Omental fat pad (tissue), 4 donors: ENCODE results near the gene PTPRD. TPM values are rescaled to one million over a fixed set of nuclear protein-coding genes. Genes with fewer than 3 reads are reported as not detected.
"Not testable (repeated sequence)": the region's sequence is repeated elsewhere in the genome, so short reads cannot be mapped to it uniquely, and the experiment has no call there.

Experiments used
- ATAC-seq: fragments of 150-250 bp; one replicate; pipeline ENCODE4 v1.9.1; 2016; ENCODE audit warnings: mild to moderate bottlenecking, moderate library complexity; ENCODE audit not compliant: low FRiP score
- DNase-seq: peaks from one replicate; pipeline ENCODE4 v3.0.0-alpha.2; 2019; ENCODE audit warnings: low spot score
- total RNA-seq, 4 donors: library from RNA; depleted of rRNA; stranded (reverse); fragments of >200 nt; gene quantifications; one replicate each; pipeline ENCODE4 v1.1.0, GENCODE V29; 2016
- TF ChIP-seq, protein P1 (sequence below), 3 donors: fragments of 450-650 bp; IDR thresholded peaks; one replicate each; pipeline ENCODE4 v1.5.1; 2016 to 2017; ENCODE audit warnings: antibody characterized with exemption in 3 of 3, mild to moderate bottlenecking in 3 of 3, moderate library complexity in 2 of 3

The PTPRD gene
- total RNA-seq, 4 donors from 2014 or later = 3.5 to 34.2 (median 11.2) TPM

DNA sequence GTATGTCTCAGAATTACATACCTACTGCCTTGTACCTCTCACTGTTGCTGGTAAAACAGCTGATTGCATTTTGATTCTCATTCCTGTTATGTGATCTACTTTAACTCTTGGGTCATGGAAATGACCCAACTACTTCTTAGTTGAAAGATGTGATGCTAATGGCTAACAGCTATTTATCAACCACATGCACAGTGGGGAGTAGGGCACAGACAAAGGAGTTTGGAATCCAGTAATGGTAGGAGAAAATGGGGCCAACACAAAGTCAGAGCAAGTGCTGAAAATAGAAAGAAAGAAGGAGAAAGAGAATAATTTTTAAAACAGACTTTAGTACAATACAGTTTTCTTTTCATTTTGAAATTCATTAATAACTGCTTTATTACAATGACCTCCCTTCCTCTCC lies 241.0 kb downstream of the PTPRD start:
- ATAC-seq (no peak), DNase-seq (no peak)
- TF ChIP-seq, protein P1, sequence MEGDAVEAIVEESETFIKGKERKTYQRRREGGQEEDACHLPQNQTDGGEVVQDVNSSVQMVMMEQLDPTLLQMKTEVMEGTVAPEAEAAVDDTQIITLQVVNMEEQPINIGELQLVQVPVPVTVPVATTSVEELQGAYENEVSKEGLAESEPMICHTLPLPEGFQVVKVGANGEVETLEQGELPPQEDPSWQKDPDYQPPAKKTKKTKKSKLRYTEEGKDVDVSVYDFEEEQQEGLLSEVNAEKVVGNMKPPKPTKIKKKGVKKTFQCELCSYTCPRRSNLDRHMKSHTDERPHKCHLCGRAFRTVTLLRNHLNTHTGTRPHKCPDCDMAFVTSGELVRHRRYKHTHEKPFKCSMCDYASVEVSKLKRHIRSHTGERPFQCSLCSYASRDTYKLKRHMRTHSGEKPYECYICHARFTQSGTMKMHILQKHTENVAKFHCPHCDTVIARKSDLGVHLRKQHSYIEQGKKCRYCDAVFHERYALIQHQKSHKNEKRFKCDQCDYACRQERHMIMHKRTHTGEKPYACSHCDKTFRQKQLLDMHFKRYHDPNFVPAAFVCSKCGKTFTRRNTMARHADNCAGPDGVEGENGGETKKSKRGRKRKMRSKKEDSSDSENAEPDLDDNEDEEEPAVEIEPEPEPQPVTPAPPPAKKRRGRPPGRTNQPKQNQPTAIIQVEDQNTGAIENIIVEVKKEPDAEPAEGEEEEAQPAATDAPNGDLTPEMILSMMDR (IDR thresholded peaks at IDR 0.05) = no peak

DNA sequence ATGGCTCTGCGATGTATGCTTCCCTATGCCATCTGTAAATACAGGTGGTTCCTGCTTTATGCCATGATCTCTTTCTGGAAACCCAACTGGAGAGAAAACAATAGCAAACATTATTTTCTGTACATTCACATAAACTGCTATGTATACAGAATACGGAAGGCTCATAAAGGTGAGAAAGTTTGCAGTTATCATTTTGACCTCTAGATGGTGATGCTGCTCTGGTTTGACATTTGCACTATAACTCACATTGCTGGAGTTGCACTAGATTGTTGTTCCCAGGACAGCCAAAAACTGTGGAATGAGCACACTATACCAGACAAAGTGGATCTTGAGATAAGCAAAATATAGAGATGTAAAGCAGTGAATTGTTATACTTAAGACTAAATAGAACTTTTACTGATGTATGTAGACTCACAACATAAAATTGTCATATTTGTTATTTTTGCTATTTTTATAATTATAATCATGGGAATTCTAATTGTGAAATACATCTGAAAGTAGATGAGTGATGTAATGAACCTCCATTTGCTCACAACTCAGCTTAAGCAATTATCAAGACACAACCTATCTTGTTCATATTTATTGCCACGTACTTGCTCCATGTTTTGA lies 246.5 kb downstream of the PTPRD start:
- no peak for DNase-seq
- ATAC-seq = no peak
- TF ChIP-seq, protein P1 (IDR thresholded peaks at IDR 0.05) = no peak

DNA sequence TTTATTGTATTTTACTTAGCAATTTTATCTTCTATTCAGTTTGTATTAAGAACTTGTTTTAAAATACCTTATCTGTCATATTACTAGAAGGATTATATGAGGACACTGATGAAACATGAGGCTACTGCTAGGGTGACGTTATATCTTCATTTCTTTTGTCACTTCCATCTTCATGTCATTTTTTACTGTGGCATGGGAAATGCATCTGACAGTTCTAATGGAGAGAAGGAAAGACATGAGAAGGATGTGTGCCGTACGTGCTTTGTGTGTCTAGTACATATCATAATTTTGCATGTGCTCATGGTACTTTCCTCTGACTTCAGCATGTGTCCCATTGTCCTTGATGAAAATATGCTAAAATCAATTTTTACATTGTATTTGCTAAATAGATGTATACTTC lies 258.2 kb downstream of the PTPRD start:
- TF ChIP-seq, protein P1 (IDR thresholded peaks at IDR 0.05) = no peak
- DNase-seq (no peak), ATAC-seq (no peak)

DNA sequence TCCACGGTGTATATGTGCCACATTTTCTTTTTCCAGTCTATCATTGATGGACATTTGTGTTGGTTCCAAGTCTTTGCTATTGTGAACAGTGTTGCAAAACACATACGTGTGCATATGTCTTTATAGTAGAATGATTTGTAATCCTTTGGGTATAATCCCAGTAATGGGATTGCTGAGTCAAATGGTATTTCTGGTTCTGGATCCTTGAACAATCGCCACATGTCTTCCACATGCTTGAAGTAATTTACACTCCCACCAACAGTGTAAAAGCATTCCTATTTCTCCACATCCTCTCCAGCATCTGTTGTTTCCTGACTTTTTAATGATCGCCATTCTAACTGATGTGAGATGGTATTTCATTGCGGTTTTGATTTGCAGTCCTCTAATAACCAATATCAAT lies 267.2 kb downstream of the PTPRD start:
- DNase-seq, ATAC-seq: not testable (repeated sequence)

DNA sequence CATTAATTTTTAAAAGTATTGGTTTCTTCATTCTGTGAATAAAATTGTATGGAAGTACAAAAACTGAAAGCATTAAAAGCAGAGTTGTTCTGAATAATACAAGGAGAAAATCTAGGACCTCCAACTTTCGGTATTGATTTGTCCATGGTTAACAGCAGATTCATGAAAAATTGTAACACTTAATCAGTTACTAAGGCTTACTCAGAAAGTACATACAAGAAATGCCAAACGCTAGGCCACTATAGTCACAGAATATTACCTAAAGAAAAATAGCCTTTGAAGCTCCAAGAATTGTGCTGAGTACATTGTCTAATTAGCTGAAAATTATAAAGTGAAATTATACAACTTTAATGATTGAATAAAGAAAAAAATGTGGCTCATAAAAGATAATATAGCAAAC lies 271.7 kb downstream of the PTPRD start:
- TF ChIP-seq, protein P1 (IDR thresholded peaks at IDR 0.05) = no peak
- ATAC-seq = no peak
- DNase-seq = no peak

DNA sequence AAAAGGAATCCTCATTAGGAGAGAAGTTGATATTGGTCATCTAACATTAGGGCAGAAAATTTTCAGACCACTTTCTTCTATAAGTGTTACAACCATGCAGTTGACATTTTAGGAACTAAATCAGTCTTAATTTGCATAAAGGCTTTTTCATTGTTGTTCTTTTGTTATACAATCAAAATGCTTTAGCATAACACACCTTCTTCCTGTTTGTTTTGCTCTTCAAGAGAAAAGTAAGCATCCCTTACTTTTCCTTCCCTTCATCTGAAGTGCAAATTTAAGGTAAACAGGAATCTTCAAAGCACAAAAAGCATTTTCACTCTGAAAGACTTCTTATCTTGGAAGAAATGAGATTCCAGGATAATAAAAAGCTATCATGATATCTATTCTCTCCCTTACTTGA lies 273.6 kb downstream of the PTPRD start:
- ATAC-seq (no peak), DNase-seq (no peak)

DNA sequence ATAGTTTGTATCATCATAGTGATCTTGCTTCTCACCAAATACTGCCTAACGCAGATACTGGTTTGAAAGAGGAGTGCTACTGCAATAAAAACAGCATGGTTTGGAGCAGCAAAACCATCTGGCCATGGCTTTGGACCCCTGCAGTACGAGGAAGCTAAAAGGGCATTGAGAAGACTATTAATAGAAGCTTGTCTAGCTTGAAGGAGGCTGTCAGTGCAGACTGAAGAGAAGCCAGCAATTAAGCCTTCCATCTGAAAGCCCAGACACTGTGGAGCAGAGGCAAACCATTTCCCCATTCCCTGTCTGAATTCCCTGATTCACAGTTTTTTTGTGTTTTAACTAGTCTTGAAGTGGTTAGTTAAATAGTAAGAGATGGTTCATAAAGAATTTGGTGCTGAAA lies 281.6 kb downstream of the PTPRD start:
- no peak for ATAC-seq
- DNase-seq = no peak
- TF ChIP-seq, protein P1 (IDR thresholded peaks at IDR 0.05) = no peak

More for the DNA sequence above, 273.6 kb downstream of the PTPRD start:
- TF ChIP-seq, protein P1 (IDR thresholded peaks at IDR 0.05) = no peak
